Right atrium auricular region (tissue), 2 donors: ENCODE measurements around the gene MYO15A. TPM values are rescaled to one million over a fixed set of nuclear protein-coding genes. Genes with fewer than 3 reads are reported as not detected.

Source experiments
- DNase-seq: peaks from one replicate; pipeline ENCODE4 v3.0.0-alpha.2; 2019; ENCODE audit warnings: low spot score
- H3K27ac ChIP-seq, 2 donors: fragments of 200-600 bp; sonication (generic); 1 replicate in 1 of 2; 2 replicates in 1 of 2; pipeline ENCODE4 v1.5.1; 2016 to 2019
- H3K27me3 ChIP-seq, 2 donors: fragments of 200-600 bp; sonication (generic); one replicate each; pipeline versions ENCODE4 v1.5.1 to v1.6.0; 2017 to 2019
- H3K36me3 ChIP-seq: fragments of 200-600 bp; sonication (generic); one replicate; pipeline ENCODE4 v1.5.1; 2016
- H3K4me1 ChIP-seq, 2 donors: fragments of 200-600 bp; sonication (generic); one replicate each; pipeline versions ENCODE4 v1.5.1 to v1.6.0; 2017 to 2019
- H3K4me3 ChIP-seq, 2 donors: fragments of 200-600 bp; sonication (generic); 1 replicate in 1 of 2; 2 replicates in 1 of 2; pipeline ENCODE4 v1.5.1; 2017 to 2019; ENCODE audit warnings: mild to moderate bottlenecking in 1 of 2, moderate library complexity in 1 of 2
- H3K9me3 ChIP-seq, 2 donors: fragments of 200-600 bp; sonication (generic); one replicate each; pipeline ENCODE4 v1.5.1; 2019
- total RNA-seq, 2 donors: library from RNA; depleted of rRNA; stranded (reverse); fragments of >200 nt; gene quantifications; one replicate each; pipeline ENCODE4 v1.1.0, GENCODE V29; 2016
- TF ChIP-seq, protein P1 (sequence below), 2 donors: fragments of 200-600 bp; sonication (generic); IDR thresholded peaks; one replicate each; pipeline ENCODE4 v1.5.1; 2019; ENCODE audit warnings: antibody characterized with exemption in 2 of 2

MYO15A gene
- total RNA-seq, 2 donors from 2014 or later: 0.20 TPM; not detected in 1

DNA sequence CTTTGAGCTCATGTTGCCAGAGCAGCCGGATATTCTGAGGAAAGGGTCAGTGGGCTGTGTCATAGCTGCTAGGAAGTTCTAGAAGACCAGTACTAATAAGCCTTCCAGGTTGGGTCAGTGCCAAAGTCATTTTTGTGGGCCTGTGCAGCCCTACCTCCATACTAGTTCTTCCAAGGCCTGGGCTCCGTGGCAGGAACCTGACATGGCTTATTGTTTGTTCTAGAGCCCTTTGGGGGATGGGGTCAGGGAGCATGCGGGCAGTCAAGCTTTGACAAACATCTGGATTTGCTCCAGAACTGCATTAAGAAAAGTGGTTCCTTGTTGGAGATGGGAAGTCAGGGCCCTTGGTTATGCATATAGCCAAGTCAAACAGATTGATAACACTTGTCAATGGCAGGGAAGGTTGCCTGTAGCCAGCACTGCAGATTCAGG lies 82.7 kb downstream of the MYO15A start:
- Histone ChIP-seq H3K9me3 (no peaks in the 10 kb centered on the region), H3K36me3 (peaks cover 25% of the 10 kb centered on the region), H3K27me3 (no peaks in the 10 kb centered on the region), H3K27ac (peak overlapping the region; percentile 48 to 60), H3K4me3 (no peak overlapping the region), H3K4me1 (peaks cover 0 to 86% of the 10 kb centered on the region in 2 donors)
- peak; percentile 68 for DNase-seq
- TF ChIP-seq, protein P1, sequence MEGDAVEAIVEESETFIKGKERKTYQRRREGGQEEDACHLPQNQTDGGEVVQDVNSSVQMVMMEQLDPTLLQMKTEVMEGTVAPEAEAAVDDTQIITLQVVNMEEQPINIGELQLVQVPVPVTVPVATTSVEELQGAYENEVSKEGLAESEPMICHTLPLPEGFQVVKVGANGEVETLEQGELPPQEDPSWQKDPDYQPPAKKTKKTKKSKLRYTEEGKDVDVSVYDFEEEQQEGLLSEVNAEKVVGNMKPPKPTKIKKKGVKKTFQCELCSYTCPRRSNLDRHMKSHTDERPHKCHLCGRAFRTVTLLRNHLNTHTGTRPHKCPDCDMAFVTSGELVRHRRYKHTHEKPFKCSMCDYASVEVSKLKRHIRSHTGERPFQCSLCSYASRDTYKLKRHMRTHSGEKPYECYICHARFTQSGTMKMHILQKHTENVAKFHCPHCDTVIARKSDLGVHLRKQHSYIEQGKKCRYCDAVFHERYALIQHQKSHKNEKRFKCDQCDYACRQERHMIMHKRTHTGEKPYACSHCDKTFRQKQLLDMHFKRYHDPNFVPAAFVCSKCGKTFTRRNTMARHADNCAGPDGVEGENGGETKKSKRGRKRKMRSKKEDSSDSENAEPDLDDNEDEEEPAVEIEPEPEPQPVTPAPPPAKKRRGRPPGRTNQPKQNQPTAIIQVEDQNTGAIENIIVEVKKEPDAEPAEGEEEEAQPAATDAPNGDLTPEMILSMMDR (IDR thresholded peaks at IDR 0.05): no peak

DNA sequence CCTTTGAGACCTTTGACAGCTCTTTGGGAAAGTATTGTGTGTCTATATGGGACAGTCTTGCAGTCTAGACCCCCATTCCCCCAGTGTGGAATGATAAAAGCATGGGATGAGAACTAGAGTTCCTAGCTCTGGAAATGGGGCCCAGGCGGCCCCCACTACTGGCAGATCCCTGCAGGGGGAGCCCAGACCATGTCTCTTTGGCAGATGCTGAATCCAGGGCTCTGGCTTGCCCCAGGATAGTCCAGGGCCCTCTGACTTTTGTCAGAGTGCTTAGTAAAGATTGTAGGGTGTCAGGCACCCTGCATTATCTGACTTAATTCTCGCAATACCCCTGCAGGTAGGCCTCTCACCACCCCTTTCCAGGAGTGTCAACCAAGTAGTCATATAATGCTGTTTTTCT lies 83.4 kb downstream of the MYO15A start:
- DNase-seq: no peak
- Histone ChIP-seq H3K4me1 (peaks cover 0 to 84% of the 10 kb centered on the region in 2 donors), H3K9me3 (no peaks in the 10 kb centered on the region), H3K36me3 (peaks cover 30% of the 10 kb centered on the region), H3K4me3 (no peak overlapping the region), H3K27me3 (no peaks in the 10 kb centered on the region), H3K27ac (peak overlapping the region in 1 of 2 donors; percentile 3)
- TF ChIP-seq, protein P1 (IDR thresholded peaks at IDR 0.05): peak in 1 of 2 donors; percentile 42

DNA sequence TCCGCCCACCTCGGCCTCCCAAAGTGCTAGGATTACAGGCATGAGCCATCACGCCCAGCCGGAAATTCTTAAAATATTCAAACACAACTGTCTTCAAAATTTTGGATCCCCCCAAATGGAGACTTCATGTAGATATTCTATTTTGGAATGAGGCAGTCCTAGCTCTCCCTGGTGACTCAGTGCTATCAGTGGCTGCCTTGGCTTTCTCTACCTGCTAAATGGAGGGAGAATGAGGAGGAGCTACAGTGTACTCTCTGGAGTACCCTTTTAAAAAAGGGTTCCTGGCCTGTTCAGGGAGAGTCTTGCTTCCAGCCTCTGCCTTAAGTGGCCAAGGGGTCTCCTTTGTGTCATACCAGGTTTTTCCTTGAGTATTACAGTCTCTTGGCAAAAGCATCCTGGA lies 85.8 kb downstream of the MYO15A start:
- Histone ChIP-seq H3K4me1 (peaks cover 0 to 84% of the 10 kb centered on the region in 2 donors), H3K4me3 (no peak overlapping the region), H3K27ac (peak overlapping the region in 1 of 2 donors; percentile 36), H3K9me3 (no peaks in the 10 kb centered on the region), H3K27me3 (no peaks in the 10 kb centered on the region), H3K36me3 (peaks cover 46% of the 10 kb centered on the region)
- TF ChIP-seq, protein P1 (IDR thresholded peaks at IDR 0.05): no peak
- no peak for DNase-seq

DNA sequence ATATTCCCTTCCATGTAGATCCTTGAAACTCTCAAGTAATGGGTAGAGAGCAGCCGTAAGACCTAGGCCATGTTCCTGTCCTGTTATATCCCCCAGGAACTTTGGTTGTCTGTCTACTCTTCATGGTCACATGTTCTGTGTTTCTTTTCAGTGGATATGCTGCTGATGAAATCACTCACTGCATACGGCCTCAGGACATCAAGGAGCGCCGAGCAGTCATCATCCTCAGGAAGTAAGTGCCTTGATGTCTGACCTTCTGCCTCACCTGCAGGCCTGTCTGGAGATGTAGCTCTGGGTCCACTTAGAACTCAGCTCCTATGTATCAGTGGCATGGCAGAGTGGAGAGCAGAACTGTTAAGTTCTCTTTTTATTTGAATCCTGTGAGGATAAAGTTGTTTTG lies 86.2 kb downstream of the MYO15A start:
- TF ChIP-seq, protein P1 (IDR thresholded peaks at IDR 0.05): no peak
- Histone ChIP-seq H3K4me1 (peaks cover 0 to 84% of the 10 kb centered on the region in 2 donors), H3K9me3 (no peaks in the 10 kb centered on the region), H3K27ac (peak overlapping the region in 1 of 2 donors; percentile 36), H3K4me3 (no peak overlapping the region), H3K36me3 (peaks cover 42% of the 10 kb centered on the region), H3K27me3 (no peaks in the 10 kb centered on the region)
- DNase-seq: no peak

DNA sequence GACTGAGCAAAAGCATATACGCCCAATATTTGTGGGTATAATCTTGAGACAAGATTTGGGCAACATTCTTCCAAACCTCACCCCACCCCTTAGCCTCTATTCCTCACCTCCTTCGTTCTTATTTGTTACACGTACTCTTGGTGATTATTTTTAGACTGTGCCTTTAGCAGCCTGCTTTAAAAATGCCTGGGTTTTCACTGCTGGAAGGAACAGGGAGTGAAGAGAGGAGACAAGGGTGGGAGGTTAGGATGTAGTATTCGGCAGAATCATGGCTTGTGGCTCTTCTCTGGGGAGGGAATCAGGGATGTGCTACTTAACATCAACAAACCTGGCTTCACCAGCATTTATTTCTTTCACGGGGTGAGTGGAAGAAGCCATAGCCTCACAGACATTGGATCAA lies 86.7 kb downstream of the MYO15A start:
- TF ChIP-seq, protein P1 (IDR thresholded peaks at IDR 0.05): no peak
- Histone ChIP-seq H3K9me3 (no peaks in the 10 kb centered on the region), H3K27me3 (no peaks in the 10 kb centered on the region), H3K4me1 (peaks cover 0 to 84% of the 10 kb centered on the region in 2 donors), H3K27ac (peak overlapping the region in 1 of 2 donors; percentile 36), H3K36me3 (peaks cover 39% of the 10 kb centered on the region), H3K4me3 (no peak overlapping the region)
- DNase-seq: no peak
